HG02840 (cell line): ENCODE data around the gene MBD3L2B.
"Not testable (repeated sequence)": the region's sequence is repeated elsewhere in the genome, so short reads cannot be mapped to it uniquely, and the experiment has no call there.

Experiments
- ATAC-seq: cut with Tn5 transposase; IDR thresholded peaks from one replicate; pipeline ENCODE4 v1.9.1; 2021; ENCODE audit warnings: mild to moderate bottlenecking, moderate library complexity, moderate number of reproducible peaks; ENCODE audit not compliant: unreplicated experiment, low FRiP score

Gene MBD3L2B

DNA sequence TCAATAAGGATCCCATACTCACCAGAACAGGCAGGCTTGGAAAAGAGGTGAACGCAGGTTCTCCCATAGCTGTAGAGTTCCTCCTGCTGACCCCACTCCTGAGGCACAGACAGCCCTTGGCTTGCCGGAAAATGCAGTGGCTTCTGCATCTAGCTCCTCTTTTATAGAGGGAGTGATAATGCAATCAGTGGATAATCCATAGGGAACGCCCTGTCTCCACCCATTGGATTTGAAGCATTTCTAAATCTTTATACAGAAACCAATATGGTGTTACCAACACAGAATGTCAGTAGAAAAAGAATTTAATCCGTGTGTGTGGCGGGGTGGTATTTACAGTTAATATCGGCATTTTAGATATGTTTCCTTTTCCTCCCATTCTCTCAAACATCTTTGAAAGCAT, at the start of gene MBD3L2B:
TSS of gene MBD3L2B (minus strand) at position 101 of the 400 bp plus-strand sequence. CDS start at position 67, 34 bp downstream.
- ATAC-seq: not testable (repeated sequence)

DNA sequence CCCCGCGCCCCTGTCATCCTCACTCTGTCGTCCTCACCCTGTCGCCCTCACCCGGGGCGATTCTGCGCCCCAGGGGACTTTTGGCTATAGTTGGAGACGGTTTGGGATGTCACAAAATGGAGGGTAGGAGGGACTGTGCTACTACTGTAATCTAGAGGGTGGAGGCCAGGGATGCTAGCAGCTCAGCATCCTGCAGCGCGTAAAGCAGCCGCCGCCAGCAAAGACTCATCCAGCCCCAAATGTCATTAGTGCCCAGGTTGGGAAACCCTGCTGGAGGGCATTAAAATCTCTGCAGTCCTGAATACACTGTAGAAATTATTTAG, 48.6 kb upstream of the MBD3L2B start:
- ATAC-seq: peak; percentile 18

DNA sequence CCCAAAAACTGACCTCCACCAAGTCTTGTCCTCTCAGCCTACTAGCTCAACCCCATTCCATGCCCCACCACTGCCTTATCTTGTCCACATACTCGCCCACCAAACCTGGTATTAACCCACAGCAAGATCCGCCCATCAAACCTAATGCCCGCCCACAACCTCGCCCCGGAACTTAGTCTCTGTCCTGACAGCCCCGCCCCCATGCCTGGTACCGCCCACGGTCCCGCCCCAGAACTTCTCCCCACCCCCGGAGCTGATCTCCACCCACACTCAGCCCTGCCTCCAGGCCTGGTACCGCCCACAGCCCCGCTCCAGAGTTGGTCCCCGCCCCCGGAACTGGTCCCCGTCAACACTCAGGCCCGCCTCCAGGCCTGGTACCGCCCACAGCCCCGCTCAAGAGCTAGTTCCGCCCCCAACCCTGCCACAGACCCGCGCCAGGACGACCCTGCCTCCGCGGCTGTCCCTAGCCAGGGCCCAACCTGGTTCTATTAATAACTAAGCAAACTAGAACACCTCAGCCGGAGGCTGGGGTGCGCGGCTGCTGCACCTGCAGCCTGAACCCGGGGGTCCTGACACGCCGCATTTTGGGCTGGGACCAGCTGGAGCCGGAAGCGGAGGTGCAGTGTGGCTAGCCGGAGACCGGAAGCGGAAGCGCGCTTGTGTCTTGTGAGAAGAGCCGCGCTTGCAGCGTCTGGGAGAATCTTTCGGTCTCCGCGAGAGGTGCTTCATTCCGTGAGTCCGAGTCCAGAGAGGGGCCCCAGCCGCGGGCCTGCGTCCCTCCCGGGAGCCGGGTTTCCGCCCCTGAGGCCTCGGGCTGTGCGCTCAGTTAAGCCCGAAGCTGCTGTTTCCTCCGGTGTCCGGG, 48.0 kb upstream of the MBD3L2B start, which contains the start of gene ZNF557:
TSS of gene ZNF557 (plus strand) at position 662 of the 862 bp plus-strand sequence. CDS start 5,372 bp downstream, outside the sequence.
- peak; percentile 92 for ATAC-seq

DNA sequence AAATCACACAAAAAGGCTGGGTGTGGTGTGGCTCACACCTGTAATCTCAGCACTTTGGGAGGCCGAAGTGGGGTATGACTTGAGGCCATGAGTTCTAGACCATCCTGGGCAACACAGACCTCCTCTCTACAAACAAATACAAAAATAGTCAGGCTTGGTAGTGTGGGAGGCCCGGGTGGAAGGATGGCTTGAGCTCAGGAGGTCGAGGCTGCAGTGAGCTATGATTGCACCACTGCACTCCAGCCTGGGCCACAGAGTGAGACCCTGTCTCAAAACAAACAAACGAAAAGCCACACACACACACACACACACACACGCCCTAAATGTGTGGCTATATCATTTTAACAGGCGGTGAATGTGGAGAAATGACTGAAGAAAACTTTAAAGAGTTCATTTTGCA, 47.4 kb upstream of the MBD3L2B start:
- ATAC-seq: no peak

DNA sequence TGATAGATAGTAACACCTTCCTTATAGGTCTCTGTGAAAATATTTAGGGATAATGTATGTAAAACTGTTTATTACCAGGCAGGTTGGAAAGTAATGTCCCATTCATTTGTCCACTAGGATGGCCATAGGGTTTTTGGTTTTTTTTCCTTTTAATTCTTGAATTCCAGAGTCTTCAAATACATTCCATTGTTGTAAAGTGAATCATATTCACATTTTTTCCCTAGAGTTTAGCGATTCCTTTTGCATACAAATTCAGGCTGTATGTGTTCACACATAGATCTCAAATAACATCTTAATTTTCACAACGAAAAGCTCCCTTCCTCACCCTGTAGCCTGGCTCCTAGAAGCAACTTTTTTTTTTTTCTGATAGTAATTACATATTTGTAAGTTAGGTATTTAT, 46.5 kb upstream of the MBD3L2B start:
- ATAC-seq: no peak

DNA sequence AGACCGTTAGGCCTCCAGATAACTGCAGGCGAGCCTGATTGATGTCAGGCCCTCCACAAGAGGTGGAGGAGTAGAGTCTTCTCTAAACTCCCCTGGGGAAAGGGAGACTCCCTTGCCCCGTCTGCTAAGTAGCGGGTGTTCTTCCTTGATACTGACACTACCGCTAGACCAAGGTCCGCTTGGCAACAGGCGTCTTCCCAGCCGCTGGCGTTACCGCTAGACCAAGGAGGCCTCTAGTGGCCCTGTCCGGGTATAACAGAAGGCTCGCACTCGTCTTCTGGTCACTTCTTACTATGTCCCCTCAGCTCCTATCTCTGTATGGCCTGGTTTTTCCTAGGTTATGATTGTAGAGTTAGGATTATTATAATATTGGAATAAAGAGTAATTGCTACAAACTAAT, 45.9 kb upstream of the MBD3L2B start:
- not testable (repeated sequence) for ATAC-seq

DNA sequence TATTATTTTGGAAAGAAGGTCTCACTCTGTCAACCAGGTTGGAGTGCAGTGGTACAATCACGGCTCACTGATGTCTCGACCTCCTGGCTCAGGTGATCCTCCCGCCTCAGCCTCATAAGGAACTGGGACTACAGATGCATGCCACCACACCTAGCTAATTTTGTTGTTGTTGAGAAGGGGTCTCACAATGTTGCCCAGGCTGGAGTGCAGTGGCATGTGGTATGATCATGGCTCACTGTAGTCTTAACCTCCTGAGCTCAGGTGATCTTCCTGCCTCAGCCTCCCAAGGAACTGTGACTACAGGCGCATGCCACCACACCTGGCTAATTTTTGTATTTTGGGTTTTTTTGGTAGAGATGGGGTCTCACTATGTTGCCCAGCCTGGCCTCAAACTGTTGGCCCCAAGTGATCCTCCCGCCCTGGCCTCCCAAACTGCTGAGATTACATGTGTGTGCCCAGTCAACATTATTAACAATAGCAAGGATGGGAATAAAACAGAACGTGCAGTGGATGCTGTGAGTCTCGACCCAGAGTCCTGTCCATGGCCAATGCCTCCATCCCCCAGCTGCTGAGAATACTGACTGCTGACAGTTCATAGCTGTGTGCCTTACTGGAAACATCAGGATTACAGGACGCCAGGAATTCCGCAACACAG, 42.7 kb upstream of the MBD3L2B start:
- ATAC-seq: no peak

DNA sequence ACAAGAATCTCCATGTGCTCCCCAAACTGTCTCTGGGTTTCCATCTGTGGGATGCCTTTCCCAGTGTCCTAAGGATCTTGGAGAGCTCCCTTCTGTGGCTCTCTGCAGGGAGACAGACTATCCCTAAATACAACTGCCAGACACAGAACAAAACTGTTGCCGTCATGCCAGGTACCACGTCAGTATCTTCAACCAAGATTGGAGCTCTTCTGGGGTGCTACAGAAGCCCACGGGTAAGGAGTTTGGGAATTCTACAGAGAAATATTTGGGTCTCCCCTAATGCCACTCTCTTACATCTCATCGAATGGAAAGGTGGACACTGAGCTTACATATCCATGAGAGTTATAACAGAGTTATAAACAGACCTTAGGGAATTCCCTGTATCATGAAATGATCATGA, 42.1 kb upstream of the MBD3L2B start:
- no peak for ATAC-seq

DNA sequence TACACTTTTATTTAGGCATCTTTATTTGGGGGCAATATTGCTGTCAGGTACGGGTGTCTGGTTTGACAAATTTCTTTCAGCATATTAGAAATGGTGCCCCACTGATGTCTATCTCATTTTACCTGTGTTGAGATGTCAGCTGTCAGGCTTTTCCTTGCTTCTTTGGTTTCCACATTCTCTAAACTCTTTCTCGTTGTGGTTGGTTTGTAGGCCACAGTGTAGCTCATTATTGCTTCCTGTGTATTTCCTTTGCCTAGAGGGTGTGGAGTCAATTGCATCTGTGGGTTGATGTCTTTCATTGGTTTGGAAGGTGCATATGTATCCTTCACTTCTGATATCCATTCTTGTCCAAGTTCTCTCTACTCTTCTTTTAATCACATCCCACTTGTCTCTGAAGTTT, 38.7 kb upstream of the MBD3L2B start:
- ATAC-seq: not testable (repeated sequence)

DNA sequence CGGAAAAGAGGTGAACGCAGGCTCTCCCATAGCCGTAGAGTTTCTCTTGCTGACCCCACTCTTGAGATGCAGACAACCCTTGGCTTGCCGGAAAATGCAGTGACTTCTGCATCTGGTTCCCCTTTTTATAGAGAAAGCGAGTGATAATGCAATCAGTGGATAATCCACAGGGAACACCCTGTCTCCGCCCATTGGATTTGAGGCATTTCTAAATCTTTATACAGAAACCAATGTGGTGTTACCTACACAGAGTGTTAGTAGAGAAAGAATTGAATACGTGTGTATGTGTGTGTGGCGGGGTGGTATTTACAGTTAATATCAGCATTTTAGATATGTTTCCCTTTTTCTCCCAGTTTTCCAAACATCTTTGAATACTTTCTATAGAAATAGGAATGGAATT, 37.3 kb upstream of the MBD3L2B start, which contains the start of gene MBD3L3:
TSS of gene MBD3L3 (minus strand) at position 101 of the 400 bp plus-strand sequence. CDS start at position 30, 71 bp downstream.
- ATAC-seq: not testable (repeated sequence)

DNA sequence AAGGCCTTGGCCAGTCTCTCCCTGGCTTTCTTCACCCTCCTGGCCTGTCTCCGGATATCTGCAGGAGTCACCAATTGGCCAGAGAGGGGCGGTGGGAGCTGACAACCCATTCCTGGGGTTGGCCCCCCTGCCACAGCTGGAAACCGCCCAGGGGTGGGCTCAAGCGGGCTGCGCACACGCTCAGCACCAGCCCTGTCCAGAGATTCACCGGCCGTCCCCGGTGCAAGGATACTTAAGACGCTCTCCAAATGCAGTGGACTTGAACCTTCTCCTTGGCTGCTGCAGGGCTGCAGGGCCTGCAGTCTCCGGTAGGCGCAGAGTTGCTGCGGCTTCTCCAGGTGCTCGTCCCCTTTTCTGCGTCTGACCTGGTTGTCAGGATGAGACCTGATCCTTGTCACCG, 35.1 kb upstream of the MBD3L2B start:
- ATAC-seq: not testable (repeated sequence)

DNA sequence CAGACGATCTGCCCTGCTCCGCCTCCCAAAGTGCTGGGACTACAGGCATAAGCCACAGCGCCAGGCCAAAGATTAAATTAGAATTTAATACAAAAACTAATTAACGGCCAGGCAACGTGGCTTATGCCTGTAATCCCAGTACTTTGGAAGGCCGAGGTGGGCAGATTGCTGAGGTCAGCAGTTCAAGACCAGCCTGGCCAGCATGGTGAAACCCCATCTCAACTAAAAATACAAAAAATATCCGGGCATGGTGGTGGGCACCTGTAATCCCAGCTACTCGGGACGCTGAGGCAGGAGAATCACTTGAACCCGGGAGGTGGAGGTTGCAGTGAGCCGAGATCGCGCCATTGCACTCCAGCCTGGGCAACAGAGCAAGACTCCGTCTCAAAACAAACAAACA, 34.4 kb upstream of the MBD3L2B start:
- ATAC-seq: not testable (repeated sequence)

DNA sequence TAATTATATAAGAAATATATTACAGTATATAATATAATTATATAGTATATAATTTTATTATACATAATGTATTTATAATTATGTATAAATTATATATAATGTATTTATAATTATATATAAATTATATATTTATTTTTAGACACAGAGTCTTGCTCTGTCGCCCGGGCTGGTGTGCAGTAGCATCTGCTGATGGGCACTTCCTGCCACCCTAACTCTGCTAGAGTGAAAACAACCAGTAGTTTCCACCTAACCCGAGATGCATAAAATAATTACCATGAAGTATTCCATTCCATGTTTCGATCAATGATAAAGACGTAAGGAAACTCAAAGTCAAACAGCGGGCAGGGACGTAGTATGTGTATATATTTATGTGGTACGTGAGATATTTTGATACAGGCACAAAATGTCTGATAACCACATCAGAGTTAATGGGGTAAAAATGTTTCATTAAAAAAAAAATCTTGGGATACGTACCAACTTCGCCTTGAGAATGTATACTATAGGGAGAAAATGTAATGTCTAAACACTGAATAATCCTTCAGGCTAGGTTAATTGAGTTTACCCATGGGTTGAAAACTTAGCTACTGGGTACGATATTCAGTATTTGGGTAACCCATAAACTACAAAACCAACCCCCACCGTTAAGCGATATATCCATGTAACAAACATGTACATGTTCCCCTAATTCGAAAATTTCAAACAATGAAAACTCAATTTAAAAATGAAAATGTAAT, 33.6 kb upstream of the MBD3L2B start:
- not testable (repeated sequence) for ATAC-seq

DNA sequence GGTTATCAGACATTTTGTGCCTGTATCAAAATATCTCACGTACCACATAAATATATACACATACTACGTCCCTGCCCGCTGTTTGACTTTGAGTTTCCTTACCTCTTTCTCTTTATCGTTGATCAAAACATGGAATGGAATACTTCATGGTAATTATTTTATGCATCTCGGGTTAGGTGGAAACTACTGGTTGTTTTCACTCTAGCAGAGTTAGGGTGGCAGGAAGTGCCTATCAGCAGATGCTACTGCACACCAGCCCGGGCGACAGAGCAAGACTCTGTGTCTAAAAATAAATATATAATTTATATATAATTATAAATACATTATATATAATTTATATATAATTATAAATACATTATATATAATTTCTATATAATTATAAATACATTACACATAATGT, 31.7 kb upstream of the MBD3L2B start:
- ATAC-seq: not testable (repeated sequence)

DNA sequence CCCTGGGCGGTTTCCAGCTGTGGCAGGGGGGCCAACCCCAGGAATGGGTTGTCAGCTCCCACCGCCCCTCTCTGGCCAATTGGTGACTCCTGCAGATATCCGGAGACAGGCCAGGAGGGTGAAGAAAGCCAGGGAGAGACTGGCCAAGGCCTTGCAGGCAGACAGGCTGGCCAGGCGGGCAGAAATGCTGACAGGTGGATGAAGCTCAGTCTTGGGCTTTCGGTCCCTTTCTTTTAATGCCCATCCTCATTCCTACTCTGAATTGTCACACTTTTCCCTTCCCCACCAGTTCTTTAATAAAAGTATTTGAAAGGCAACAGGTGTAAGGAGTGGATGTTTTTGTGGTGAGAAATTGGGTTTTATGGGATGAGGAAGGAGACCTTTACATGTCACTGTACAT, 30.2 kb upstream of the MBD3L2B start:
- not testable (repeated sequence) for ATAC-seq

DNA sequence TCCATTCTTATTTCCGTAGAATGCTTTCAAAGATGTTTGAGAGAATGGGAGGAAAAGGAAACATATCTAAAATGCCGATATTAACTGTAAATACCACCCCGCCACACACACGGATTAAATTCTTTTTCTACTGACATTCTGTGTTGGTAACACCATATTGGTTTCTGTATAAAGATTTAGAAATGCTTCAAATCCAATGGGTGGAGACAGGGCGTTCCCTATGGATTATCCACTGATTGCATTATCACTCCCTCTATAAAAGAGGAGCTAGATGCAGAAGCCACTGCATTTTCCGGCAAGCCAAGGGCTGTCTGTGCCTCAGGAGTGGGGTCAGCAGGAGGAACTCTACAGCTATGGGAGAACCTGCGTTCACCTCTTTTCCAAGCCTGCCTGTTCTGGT, 27.8 kb upstream of the MBD3L2B start, which contains the start of gene MBD3L2:
TSS of gene MBD3L2 (plus strand) at position 301 of the 400 bp plus-strand sequence. CDS start at position 354, 53 bp downstream.
- ATAC-seq: not testable (repeated sequence)

DNA sequence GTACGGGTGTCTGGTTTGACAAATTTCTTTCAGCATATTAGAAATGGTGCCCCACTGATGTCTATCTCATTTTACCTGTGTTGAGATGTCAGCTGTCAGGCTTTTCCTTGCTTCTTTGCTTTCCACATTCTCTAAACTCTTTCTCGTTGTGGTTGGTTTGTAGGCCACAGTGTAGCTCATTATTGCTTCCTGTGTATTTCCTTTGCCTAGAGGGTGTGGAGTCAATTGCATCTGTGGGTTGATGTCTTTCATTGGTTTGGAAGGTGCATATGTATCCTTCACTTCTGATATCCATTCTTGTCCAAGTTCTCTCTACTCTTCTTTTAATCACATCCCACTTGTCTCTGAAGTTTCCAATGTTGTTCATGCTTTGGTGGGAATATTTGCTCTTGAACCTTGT, 20.3 kb upstream of the MBD3L2B start:
- ATAC-seq: not testable (repeated sequence)

DNA sequence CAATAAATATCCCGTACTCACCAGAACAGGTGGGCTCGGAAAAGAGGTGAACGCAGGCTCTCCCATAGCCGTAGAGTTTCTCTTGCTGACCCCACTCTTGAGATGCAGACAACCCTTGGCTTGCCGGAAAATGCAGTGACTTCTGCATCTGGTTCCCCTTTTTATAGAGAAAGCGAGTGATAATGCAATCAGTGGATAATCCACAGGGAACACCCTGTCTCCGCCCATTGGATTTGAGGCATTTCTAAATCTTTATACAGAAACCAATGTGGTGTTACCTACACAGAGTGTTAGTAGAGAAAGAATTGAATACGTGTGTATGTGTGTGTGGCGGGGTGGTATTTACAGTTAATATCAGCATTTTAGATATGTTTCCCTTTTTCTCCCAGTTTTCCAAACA, 18.8 kb upstream of the MBD3L2B start, which contains the start of gene MBD3L4:
TSS of gene MBD3L4 (minus strand) at position 101 of the 400 bp plus-strand sequence. CDS start at position 66, 35 bp downstream.
- not testable (repeated sequence) for ATAC-seq

DNA sequence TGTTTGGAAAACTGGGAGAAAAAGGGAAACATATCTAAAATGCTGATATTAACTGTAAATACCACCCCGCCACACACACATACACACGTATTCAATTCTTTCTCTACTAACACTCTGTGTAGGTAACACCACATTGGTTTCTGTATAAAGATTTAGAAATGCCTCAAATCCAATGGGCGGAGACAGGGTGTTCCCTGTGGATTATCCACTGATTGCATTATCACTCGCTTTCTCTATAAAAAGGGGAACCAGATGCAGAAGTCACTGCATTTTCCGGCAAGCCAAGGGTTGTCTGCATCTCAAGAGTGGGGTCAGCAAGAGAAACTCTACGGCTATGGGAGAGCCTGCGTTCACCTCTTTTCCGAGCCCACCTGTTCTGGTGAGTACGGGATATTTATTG, 9.0 kb upstream of the MBD3L2B start, which contains the start of gene MBD3L5:
TSS of gene MBD3L5 (plus strand) at position 301 of the 400 bp plus-strand sequence. CDS start at position 335, 34 bp downstream.
- ATAC-seq: not testable (repeated sequence)

DNA sequence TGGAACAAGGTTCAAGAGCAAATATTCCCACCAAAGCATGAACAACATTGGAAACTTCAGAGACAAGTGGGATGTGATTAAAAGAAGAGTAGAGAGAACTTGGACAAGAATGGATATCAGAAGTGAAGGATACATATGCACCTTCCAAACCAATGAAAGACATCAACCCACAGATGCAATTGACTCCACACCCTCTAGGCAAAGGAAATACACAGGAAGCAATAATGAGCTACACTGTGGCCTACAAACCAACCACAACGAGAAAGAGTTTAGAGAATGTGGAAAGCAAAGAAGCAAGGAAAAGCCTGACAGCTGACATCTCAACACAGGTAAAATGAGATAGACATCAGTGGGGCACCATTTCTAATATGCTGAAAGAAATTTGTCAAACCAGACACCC, 7.6 kb upstream of the MBD3L2B start:
- not testable (repeated sequence) for ATAC-seq
